ENCODE measurements around the gene ANKHD1. TPM values are rescaled to one million over a fixed set of nuclear protein-coding genes. Genes with fewer than 3 reads are reported as not detected.
A peak's percentile ranks its signal among the peaks of the same experiment; 100 is the strongest.

Gene ANKHD1
- total RNA-seq, 6 experiments from 2014 or later, result 35.4 to 49.7 (median 41.5) TPM

DNA sequence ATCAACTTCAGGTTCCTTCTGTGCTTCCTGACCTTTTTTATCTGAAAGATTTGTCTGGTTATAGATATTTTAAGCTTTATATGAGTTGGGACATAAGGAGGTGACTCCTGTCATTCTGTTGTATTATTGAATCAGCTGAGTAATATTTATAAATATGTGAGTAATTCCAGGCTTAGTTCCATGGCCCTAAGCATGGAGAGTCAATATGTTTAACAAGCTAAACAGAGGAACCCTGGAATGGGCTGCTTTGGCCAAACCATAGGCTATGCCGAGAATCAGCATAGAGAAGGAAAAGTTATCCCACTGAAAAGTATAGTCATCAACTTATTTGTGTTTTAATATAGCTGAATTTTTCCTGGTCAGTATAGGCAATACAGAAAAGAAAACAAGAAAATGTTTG is 138.6 kb downstream of the ANKHD1 start:
- Mint-ChIP-seq H3K4me1 (ENCODE audit: low read depth) (peaks cover 7% of the 10 kb centered on the region; the same call in 1 of the 2 replicates), H3K27ac (no peak overlapping the region), H3K36me3 (ENCODE audit: low read depth) (peaks cover 31% of the 10 kb centered on the region), H3K9me3 (no peaks in the 10 kb centered on the region), H3K27me3 (ENCODE audit: insufficient read depth) (no peaks in the 10 kb centered on the region; the same call in none of the 2 replicates), H3K4me3 (no peak overlapping the region)
- DNase-seq, result no peak
- TF ChIP-seq, protein P1, sequence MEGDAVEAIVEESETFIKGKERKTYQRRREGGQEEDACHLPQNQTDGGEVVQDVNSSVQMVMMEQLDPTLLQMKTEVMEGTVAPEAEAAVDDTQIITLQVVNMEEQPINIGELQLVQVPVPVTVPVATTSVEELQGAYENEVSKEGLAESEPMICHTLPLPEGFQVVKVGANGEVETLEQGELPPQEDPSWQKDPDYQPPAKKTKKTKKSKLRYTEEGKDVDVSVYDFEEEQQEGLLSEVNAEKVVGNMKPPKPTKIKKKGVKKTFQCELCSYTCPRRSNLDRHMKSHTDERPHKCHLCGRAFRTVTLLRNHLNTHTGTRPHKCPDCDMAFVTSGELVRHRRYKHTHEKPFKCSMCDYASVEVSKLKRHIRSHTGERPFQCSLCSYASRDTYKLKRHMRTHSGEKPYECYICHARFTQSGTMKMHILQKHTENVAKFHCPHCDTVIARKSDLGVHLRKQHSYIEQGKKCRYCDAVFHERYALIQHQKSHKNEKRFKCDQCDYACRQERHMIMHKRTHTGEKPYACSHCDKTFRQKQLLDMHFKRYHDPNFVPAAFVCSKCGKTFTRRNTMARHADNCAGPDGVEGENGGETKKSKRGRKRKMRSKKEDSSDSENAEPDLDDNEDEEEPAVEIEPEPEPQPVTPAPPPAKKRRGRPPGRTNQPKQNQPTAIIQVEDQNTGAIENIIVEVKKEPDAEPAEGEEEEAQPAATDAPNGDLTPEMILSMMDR (IDR thresholded peaks at IDR 0.05), result no peak

DNA sequence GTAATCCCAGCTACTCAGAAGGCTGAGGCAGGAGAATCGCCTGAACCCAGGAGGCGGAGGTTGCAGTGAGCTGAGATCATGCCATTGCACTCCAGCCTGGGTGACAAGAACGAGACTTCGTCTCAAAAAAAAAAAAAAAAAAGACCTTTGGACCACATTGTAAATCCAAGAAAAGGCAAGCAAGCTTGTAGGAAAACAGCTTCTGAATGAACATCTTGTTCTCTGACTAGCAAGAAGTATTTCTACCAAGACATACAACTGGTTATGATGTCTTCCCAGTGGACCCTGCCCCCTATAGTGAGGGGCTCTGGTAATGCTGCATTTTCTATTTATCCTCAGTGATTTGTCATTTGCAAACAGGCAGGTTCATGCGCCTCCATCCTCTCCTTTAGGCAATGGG is 141.3 kb downstream of the ANKHD1 start:
- TF ChIP-seq, protein P1 (IDR thresholded peaks at IDR 0.05), result no peak
- no peak for DNase-seq
- Mint-ChIP-seq H3K27me3 (ENCODE audit: insufficient read depth) (peaks cover 7% of the 10 kb centered on the region), H3K27ac (no peak overlapping the region), H3K4me1 (ENCODE audit: low read depth) (peaks cover 26% of the 10 kb centered on the region), H3K36me3 (ENCODE audit: low read depth) (peaks cover 22% of the 10 kb centered on the region), H3K9me3 (no peaks in the 10 kb centered on the region), H3K4me3 (no peak overlapping the region)

GRCh38 chr5:140544986-140545385 is 143.4 kb downstream of the ANKHD1 start:
- H3K27me3 Mint-ChIP-seq (ENCODE audit: insufficient read depth), result peaks cover 14% of the 10 kb centered on the region
- TF ChIP-seq, protein P1 (IDR thresholded peaks at IDR 0.05), result no peak
- DNase-seq, result no peak
- H3K4me1 Mint-ChIP-seq (ENCODE audit: low read depth), result peaks cover 44% of the 10 kb centered on the region
- no peaks in the 10 kb centered on the region for H3K9me3 Mint-ChIP-seq
- peaks cover 20% of the 10 kb centered on the region for H3K36me3 Mint-ChIP-seq (ENCODE audit: low read depth)
- no peak overlapping the region; the same call in 1 of the 2 replicates for H3K27ac Mint-ChIP-seq
- H3K4me3 Mint-ChIP-seq, result no peak overlapping the region

DNA sequence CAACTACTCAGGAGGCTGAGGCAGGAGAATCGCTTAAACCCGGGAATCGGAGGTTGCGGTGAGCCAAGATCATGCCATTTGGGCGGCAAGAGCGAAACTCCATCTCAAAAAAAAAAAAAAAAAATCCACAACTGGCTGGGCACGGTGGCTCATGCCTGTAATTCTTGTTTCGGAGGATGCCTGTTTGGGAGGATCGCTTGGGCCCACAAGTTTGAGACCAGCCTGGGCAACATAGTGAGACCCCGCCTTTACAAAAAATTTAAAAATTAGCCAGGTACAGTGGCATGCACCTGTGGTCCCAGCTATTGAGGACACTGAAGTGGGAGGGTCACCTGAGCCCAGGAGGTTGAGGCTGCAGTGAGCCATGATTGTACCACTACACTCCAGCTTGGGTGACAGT is 144.0 kb downstream of the ANKHD1 start:
- Mint-ChIP-seq H3K36me3 (ENCODE audit: low read depth) (peaks cover 26% of the 10 kb centered on the region), H3K27ac (0 out of 2 replicates have a peak overlapping the region, but pooled peaks have one; percentile 24)

GRCh38 chr5:140546851-140547507 is 145.3 kb downstream of the ANKHD1 start:
- H3K27me3 Mint-ChIP-seq (ENCODE audit: insufficient read depth), result peaks cover 14% of the 10 kb centered on the region
- H3K36me3 Mint-ChIP-seq (ENCODE audit: low read depth), result peaks cover 36% of the 10 kb centered on the region
- TF ChIP-seq, protein P1 (IDR thresholded peaks at IDR 0.05), result no peak
- H3K27ac Mint-ChIP-seq, result peak overlapping the region; percentile 80
- no peak for DNase-seq
- H3K4me1 Mint-ChIP-seq (ENCODE audit: low read depth), result peaks cover 42% of the 10 kb centered on the region
- H3K4me3 Mint-ChIP-seq, result peak overlapping the region; percentile 68
- no peaks in the 10 kb centered on the region for H3K9me3 Mint-ChIP-seq

More for the DNA sequence above, 144.0 kb downstream of the ANKHD1 start:
- TF ChIP-seq, protein P1 (IDR thresholded peaks at IDR 0.05), result no peak
- peaks cover 42% of the 10 kb centered on the region for H3K4me1 Mint-ChIP-seq (ENCODE audit: low read depth)
- H3K9me3 Mint-ChIP-seq, result no peaks in the 10 kb centered on the region
- DNase-seq, result no peak
- no peak overlapping the region for H3K4me3 Mint-ChIP-seq
- peaks cover 14% of the 10 kb centered on the region for H3K27me3 Mint-ChIP-seq (ENCODE audit: insufficient read depth)
